Measurements from ENCODE around the gene SCN10A.

SCN10A gene

DNA sequence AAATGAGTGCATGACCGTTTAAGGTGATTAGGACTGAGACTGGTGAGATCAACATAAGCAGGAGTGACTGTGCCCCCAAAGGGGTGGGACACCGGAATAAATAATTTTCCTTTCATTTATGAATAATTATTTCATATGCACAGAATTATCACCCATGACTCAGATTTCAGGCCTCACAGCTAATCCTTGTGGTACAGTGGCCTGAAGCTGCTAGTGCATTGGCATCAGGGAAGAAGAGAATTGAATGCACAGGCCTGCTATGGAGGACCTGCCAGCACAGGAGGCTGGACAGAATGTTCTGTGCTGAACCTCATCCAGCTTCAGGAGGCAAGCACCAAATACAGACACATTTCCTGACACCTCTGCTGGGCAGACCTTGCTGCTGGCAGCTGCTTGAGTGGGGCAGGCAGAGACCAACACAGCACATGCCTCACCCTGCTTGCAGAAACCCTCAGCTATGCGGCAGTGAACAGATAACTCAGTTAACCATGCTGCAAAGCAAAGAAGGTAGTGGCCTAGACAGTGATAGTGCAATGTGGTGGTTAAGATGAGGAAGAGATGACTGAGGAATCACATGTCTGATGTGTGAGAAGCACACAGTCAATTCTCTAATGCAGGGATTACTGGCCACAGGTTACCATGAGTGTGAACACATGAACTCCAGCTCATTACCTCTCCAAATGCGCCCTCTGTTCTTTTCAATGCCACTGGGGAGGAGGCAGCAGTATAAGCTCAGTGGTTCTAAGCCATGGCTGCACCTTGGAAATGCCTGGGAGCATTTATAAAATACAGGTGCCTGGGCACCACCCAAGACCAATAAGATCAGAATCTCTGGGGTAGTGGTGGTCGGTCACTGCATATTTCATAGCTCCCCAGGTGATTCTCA, 98.4 kb downstream of the SCN10A start:
- DNase-seq: no peak

DNA sequence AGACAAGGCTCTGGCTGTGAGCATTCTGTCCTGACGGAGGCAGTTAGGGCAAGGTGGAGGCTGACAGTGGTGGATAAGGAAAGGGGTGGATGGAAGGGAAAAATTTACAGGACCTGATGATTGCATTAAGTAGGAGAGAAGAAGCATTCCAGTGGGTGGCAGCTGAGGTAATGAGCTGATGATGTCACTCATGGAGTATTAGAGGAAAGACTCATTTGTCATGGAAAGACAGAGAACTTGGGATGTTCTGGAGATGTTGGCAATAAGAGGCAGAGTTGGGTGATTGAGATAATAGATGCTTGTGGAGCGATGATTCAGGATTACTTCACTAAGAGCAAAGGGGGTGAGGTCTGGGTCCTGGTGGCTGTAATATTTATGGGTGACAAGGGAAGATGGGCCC, 102.9 kb downstream of the SCN10A start:
- DNase-seq: no peak

DNA sequence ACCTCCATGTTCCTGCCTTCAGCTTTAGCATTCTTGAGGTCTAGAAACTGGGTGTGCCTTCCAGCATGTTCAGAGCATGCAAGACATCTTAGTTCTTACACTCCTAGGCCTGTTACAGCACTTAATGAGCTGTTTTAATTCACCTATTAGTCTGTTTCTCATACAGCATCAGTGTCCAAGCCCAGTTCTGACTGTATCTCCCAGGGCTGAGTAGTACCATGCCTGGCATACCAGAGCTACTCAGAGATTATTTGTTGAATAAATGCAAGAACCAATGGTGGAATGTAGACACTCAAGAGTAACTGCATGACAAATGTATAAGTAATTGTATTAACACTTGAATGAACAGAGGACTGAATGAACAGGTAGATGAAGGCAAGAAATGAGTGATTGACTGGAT, 104.7 kb downstream of the SCN10A start:
- DNase-seq: no peak

DNA sequence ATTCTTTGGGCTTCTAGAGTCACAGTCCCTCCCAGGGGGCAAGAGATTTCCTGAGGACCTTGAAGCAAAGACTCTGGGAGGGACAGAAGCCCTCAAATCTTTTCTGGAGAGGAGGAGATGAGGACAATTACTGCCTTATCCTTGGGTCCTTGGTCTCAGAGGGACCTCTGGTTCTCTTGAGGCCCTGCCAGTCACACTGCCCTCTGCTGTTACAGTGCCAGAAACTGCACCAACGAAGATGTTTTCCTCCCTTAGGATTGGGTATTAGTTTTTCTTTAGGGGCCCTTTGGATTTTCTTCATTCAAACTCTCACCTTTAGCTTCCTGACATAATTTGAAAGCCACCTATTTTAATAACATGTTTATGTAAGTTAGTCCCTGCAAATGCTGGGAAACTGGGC, 108.3 kb downstream of the SCN10A start:
- DNase-seq: no peak

DNA sequence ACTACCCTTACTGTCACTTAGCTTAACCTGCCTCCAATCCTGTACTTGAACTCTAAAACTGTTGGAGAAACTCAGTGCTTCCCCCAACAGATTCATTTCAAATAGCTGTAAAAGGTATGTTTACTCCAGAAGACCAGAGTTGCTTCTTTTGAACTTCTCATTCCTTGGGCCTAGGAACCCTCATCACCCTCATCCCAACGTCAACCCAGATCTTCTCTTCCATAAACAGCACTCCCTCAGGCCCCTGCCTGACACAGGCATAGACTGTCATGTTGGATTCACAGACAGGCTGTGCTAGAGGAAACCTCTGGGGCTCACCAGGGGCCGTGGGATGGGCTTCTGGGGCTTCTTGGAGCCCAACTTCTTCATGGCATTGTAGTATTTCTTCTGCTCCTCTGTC, 109.1 kb downstream of the SCN10A start:
- DNase-seq: no peak

DNA sequence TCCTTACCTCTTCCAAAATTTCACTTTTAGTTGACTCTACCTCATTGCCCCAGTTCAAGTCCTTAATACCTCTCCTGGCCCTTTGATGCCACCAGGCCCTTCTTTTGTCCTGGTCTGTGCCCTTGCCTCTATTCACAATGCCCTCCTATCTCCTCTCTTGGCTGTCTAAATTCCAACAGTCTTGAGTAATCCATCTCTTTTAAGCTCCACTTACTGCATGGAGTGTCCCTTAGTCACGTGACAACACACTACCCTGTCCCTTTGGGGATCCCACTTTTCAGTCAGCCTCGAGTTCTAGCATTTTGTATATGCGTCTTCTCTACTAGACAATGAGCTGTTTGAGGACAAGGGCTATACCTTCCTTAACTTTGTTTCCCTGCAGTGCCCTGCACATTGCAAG, 113.8 kb downstream of the SCN10A start:
- no peak for DNase-seq

DNA sequence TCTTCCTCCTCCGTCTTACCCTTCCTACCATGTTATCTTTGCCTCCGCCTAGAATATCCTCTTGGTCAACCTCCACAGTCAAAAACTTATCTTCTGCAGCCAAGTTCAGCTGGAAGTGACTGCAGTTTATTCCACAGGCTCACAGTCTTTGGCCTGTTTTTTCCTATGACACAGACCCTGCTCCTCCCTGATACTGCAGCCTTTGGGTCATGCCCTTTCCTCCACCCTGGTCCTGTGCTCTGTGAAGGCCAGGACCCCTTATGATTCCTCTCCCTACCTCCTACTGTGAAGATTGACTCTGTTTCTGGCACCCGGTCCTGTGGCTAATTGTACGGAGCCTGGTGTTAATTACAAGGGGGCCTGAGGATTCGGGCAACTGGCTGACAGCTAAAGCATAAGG, 117.3 kb downstream of the SCN10A start:
- DNase-seq: no peak

DNA sequence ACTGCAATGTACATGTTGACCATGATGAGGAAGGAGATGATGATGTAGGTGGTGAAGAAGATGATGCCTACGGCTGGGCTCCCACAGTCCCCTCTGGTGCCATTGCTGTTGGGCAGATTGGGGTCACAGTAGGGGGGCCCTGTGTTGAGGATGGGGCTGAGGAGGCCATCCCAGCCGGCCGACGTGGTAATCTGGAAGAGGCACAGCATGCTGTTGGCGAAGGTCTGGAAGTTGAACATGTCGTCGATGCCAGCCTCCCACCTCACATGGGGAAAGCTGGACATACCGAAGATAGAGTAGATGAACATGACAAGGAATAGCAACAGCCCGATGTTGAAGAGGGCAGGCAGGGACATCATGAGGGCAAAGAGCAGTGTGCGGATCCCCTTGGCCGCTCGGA, 118.0 kb downstream of the SCN10A start:
- no peak for DNase-seq

DNA sequence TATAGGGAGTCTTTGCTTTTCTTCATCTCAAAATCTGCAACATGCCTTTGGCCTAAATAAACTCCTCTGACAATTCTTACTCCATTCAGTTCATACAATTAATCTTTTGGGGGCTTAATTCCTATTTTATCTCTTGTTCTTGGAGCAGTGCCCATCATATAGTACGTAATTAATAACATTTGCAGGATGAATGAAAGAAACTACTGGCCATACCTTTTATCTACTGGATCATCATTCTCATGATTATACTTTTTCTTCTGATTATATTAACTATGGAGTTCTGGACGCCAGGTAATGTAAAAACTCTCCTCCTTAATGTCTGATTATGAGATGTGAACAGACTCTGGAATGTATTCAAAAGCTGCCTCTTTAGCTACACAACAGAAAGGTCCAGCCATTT, 120.0 kb downstream of the SCN10A start:
- no peak for DNase-seq

DNA sequence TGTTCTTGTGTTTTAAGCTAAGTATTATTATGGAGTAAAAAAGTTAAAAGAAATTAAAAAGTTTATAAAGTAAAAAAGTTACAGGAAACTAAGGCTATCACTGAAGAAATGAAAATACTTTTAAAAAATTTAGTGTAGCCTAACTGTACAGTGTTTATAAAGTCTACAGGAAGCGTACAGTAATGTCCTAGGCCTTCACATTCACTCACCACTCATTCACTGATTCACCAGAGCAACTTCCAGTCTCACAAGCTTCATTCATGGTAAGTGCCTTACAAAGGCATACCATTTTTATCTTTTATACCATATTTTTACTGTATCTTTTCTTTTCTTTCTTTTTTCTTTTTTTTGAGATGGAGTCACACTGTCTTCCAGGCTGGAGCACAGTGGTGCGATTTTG, 125.8 kb downstream of the SCN10A start:
- DNase-seq: no peak

DNA sequence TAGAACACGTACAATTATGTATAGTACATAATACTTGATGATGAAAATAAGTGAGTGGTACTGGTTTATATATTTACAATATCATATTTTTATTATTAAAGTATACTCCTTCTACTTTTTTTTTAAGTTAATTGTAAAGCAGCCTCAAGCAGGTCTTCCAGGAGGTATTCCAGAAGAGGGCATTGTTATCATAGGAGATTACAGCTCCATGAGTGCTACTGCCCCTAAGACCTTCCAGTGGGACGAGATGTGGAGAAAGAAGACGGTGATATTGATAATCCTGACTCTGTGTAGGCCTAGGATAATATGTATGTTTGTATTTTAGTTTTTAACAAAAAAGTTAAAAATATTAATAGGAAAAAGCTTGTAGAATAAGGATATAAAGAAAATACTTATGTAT, 126.2 kb downstream of the SCN10A start:
- no peak for DNase-seq

DNA sequence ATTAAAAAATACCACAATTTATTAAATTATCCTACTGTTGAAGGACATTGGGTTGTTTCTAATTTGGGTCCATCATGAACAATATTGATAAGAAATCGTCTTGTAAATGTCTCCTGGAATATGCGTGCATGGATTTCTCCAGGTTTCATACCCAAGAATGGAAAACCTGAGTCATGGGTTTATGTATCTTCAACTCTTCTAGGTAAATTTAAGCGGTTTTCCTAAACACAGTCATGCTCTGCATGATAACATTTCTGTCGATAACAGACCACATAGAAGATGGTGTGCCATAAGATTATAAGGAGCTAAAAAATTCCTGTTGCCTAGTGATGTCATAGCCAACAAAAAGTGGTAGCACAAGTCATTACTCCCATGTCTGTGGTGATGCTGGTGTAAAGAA, 126.7 kb downstream of the SCN10A start:
- no peak for DNase-seq

DNA sequence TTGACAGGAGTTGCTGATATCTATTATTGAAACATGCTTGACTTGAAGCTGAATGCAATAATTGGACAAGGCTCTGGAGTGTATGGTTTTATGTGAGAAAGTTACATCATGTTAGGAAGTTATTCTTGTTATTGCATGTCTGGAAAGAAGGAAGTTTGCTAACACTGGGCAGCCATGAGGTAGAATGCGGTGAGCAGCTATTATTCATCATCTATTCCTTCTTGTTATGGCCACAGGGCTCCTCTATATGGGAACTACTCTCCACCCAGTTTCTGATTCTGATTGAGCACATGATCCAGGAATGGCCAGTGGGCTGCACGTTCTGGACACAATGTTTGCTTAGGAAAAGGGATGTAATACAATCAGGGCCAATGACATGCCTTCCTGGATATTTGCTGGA, 128.7 kb downstream of the SCN10A start:
- no peak for DNase-seq

DNA sequence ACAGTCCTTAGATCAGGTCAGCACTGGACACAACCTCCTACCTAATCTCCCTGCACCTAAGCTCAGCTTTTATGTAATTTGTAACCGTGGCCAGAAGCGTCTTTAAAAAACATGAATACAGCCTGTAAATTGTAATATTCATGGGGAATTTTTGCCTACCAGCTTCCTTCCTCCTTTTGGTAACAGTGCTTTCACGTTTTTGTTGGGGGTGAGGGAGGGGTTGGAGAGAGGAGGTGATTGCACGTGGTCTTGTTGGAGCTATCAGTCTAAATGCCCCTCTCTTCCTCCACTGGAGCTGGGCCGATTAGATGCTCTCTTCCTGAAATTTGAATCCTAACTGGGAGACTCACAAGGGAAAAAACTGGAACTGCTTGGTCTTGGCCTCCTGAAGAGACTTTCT, 131.5 kb downstream of the SCN10A start:
- DNase-seq: no peak

DNA sequence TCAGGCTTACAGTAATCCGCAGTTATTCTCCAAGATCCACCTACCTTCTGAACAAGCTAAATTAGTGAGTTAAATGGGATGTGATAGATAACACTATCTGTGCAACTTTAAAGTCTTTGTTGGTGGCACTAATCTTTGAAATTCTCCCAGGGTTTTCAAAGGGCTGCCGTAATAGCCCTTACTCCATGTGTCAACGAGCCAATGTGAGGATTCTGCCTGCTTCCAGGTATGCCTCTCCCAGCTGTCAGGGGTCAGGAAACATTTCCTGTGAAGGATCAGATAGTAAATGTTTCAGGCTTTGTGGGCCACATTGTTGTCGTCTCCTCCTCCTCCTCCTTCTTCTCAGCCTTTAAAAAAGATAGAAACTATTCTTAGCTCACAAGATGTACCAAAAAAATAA, 146.3 kb downstream of the SCN10A start:
- no peak for DNase-seq

DNA sequence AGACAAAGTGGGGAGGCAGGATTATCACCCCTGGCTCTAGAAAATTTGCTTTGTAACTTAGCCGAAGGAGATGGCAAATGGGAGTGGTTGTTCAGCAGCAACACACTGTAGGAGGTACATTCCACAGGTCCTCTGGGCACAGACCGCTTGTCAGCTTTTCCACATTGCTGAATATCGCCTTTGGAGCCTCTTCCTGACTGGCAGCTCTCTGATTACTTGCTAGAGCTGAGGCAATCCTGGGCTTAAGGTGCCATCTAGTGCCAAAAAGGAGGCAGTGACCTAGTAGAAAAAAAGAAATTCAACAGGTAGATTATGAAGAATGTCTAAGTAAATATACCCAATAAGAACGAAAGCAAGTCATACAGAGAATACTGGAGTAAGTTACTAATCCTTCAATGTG, 153.5 kb downstream of the SCN10A start:
- DNase-seq: peak; percentile 14

DNA sequence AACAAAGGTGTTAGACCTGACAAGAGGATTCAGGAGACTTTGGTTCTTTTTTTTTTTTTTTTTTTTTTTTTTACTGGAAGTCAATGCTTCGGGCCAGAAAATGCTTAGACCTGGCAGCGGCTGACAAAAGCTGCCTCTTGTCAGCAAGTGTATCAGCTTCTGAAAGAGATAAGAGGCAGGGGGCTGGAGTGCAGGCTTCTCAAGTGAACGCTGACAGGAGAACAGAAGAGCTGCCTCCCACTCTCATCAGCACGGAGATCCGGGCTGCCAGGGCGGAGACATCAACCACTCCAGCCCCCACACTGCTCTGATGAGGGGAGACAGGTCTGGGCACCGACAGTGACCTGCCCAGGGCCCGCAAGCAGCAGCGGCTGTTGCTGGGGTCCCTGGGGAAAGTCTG, 157.2 kb downstream of the SCN10A start:
- no peak for DNase-seq

DNA sequence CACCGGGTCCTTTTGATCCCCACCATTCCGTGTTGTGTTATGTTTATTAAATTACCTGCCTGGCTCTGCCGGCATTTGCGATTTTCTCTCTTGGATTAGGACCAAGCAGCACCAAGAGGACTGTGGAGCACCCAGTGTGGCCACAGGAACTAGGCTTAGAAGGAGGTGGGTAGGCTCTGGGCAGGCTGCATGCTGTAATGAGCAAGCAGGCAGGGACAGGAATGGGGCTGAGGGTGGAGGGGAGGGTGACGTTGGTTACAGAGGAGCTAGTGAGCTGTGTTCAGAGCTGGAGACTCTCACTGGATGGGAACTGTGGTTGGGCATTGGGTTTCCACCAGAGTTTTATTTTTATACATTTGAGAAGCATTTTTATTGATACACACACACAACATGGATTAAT, 158.6 kb downstream of the SCN10A start:
- DNase-seq: no peak

DNA sequence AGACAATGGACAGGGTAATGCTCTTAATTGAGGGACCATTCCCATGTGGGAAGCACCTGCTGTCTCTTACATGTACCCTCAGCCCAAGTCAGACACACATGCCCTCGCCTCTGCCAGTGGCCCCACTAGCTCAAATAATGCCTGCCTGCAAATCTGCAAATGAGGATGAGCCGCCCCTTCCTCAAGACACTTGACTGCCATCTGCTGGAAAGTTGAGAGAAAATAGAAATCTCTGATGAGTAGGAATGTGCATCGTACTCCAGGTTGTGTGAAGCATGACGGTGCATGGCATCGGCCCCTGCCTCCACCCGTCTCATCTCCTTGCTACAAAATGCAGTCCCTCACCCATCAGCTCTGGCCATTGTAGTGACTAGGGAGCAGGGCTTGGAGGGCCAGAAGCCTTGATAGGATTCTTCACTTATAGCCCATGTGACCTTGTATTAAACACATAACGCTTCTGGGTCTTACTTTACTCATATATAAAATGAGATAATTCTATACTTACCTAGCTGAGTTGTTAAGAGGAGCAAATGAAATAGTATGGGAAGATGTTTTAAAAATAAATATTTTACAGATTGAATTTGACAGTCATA, 160.2 kb downstream of the SCN10A start:
- DNase-seq: peak; percentile 25

DNA sequence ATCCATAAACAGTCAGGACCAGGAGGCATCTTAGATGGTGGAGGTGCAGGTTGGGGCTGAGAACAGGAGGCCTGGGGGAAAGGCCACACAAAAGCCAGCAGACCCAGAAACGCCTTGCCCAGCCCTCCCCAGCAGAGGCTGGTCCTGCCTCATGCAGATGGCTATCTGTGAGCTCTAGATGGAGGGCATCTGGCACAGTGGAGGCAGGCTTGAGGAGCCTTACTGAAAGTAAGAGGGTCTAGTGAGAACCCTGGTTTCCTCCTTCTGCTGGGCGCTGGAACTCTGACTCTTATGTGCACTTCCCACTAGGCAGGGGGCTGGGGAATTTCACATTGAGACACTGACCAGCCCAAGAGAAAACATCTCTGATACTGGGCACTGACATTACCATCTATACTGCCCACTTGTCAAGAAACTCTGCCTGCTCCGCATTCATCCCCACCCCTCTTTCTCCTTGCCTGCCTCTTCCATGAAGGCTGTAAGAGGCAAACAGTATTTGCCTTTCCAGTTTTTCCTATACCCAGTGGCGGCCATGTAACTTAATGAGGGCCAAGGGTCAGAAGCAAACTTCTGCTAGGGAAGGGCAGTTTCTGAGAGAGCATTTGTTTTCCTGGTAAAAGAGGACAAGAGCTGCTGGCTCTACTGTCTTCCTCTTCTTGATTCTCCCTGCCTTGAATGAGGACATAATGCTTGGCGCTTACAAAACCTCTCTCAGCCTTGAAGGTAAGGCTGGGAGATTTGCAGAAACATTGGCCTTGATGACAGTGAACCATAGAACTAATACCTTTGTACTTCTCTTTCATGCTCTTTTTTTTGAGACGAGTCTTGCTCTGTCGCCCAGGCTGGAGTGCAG, 162.1 kb downstream of the SCN10A start:
- no peak for DNase-seq

DNA sequence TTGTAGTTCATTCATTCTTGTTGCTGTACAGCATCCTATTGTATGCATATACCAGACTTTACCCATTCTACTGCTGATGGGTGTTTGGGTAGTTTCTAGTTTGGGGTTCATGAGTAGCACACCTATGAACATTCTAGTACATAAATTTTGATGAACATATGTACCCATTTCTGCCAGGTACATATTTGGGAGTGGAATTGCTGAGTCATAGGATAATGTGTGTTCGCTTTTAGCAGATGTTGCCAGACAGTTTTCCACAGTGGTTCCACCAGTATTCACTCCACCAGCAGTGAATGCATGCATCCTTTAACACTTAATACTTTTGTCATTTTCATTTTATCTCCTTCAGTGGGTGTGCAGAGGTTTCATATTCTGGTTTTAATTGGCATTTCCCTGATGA, 163.1 kb downstream of the SCN10A start:
- no peak for DNase-seq

DNA sequence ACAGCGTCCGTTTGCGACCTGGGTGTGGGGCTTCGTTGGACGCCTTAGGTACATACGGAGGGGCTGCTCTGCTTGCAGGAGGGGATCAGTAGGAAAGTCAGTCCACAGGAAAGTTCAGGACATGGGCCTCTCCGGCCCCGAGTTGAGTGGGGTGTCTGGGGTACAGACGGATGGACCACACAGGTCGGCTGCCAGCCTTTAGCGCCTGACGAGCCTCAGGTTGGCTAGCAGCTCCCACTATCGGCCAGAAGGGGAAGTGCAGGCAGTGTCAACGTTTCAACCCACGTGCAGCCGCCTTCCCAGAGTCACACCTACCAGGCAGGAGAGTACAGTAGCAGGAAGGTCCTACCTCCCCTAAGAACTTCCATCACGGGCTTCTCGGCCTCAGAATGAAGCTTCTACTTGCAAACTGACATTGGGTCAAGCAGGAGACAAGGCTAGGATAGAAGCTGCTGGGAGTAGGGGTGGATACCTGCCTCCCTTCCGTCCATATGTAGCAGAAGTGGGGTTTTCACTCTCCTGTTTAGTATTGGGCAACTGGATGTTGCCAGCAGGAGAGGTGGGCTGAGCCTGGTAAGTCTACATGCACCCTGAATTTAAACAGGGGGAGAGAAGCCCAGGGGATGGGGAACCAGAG, 164.7 kb downstream of the SCN10A start:
- peak; percentile 6 for DNase-seq

DNA sequence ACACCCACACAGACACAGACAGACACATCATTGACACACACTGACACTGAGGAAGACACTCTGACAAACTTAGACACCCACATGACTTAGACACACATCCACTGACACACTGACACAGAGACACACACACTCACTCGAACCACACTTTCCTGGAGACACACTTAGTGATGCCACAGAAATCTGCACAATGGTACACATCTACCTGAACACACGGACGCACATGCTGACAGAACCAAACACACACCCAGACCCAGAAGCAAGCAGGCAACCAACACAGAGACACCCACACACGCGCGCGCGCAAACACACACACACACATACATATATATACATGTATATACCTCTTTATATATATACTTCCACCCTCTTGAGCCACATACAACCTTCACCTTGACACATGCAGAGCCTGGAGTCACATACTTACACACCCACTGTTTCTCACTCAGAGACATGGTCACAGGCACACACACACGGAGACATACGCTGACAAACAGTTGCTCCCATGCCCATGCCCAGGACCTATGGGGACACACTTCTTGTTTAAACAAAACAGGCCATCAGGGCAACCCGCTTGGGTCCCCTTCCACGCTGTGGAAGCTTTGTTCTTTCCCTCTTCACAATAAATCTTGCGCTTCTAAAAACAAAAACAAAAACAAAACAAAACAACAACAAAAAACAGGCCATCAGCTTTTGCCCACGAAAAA, 165.6 kb downstream of the SCN10A start:
- DNase-seq: no peak
